ENCODE results near the gene FOXF1.

Gene FOXF1

DNA sequence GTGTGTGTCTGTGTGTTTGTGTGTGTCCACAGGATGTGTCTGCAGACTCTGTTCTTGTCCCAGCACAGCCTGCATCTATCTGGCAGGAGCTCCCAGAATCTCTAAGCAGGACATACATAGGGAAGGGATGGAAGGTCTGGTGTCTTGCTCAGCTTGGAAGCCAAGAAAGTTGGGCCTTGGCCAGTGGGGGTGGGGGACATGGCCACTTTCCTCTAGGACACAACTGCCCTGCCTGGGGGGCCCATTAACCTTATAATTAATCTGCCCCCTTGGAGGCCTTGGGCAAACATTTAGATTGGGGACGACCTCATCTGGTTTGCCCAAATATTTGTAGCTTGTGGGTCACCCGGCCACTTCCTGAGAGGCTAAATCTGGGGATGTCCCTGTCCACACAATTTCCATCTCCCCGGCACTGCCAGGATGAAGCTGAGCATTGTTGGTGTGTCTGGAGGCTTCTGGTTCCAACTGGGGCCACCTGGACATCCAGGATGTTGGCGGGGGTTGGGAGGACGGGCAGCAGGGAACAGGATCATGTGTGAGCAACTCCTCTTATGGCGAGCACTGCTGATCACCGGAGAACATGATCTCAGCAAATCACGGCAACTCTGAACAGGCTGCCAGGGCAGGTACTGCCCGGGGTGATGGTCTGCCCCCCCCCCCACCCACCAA lies 17.2 kb upstream of the FOXF1 start:
- no peak for DNase-seq (ENCODE audit: low read depth)

DNA sequence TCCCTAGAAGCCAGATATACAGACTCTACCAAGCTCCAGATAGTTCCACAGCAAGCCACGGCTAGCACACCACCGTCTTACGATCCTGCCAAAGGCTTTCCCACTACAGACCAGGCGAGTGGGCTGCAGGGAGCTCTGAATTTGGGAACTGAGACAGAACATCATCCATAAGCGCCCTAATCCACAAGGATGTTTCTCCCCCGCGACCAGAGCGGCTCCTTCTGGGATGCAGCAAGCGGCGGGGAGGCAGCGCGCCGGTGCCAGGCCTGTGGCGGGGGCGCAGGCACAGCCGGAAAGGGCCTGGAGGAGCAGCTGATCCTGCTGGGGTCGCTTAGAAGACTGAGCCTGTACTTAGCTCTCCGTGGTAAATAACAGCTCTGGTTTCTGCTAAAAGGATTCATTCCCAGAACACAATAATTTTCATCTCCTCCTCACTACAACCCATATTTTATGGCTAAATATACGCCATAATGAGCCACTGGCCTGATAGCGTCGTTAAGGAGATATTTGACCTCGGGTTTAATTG lies 16.2 kb upstream of the FOXF1 start:
- no peak for DNase-seq (ENCODE audit: low read depth)

DNA sequence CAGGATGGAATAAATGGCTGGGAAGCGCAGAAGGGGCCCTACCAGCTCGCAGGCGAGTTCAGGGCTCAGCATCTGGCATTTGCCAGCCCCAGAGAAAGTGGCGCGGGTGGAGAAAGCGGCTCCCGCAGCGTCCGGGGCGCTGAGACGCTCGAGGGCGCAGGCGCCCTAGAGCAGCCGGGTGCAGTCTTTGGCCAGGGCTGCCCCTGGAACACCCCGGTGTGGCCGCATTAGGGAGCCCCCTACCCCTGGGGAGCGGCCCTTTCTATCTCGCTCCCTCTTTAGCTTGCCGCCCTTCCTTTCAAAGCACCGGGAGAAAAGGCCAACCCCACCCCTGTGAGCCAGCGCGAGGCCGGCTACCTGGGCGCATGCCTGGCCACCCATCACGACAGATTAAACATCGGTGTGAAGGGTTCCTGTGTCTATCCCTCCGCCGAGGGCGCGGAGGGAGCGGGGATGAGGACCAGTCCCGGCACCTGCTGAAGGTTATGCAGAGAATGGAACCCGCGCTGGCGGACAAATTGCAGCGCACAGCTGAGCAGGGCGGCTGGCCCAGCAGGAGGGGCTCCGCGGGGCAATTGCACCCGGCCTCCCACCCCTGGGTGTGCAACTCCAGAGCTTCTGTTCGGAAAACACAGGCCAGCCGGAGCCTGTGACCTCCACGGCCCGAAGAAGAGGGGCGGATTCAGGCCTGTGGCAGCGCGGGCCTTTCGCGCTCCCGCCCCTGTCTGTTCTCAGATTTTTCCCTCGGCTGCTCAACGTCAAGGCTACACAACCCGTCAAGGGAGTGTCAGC lies 15.6 kb upstream of the FOXF1 start:
- DNase-seq (ENCODE audit: low read depth), result no peak

DNA sequence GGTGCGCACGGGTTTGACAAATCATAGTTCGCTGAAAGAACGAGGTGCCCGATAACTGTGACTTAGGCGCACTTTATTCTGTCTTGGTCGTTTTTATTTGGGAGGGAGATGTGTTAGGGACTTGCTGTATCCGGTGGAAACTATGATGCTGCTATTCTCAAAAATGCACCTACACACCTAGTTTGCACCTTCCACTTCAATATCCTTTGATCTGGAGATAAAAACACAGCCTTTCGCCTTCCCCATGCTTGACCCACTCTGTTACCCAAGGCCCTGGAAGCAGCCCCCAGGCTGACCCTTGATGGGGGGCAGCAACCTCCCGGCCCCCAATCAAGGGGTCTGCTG lies 15.0 kb upstream of the FOXF1 start:
- no peak for DNase-seq (ENCODE audit: low read depth)

DNA sequence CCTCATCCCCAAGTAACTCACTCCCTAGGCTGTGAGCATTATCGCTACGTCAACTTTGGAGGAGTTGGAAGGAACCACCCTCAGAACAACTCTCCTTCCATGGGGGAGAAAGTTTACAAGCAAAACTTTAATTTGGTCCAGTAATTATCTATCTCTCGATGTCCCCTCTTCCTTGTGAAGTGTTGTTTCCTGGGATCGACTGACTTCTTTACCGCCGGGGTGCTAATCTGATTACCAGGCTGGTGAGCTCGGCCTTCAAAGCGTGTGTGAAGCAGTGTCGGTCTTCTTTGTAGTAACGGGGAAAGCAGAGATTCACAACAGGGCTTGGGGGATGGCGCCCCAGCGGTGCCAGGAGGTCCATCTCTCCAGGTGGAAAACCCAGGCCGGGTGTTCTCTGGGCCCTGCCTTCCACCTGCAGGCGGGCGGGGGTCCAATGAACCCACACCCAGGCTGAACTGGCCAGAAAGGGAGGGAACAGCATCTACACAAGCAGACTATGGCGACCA lies 14.5 kb upstream of the FOXF1 start:
- no peak for DNase-seq (ENCODE audit: low read depth)

DNA sequence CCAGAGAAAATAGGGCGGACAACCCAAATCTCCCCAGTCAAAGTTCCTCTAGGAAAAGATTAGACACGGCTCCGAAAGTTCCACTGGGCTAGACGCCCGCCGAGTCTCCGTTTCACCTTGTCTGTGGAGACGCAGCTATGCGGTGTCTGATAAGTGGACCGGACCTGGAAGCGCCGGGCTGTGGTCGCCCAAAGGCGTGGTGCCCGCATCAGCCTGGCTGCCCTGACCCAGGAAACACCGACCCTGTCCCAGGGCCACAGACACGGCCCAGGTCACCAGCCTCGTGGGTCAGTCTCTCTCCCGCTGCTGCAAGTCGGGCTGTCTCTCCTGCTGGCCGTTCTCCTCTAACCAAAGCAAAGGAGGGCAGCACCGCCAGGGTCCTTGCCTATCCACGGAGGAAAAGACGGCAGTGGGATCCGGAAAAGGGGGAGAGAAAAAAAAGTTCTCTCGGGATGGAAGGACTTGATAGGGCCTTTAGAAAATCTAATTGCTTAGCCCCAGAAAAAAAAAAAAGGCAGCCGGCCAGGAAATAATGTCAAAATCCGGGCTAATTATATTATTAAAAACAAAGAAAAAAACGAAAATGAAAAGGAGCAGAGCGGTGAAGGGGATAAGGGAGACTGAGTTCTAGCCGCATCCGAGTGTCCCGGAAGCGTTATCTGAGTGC lies 13.9 kb upstream of the FOXF1 start:
- DNase-seq (ENCODE audit: low read depth), result no peak

DNA sequence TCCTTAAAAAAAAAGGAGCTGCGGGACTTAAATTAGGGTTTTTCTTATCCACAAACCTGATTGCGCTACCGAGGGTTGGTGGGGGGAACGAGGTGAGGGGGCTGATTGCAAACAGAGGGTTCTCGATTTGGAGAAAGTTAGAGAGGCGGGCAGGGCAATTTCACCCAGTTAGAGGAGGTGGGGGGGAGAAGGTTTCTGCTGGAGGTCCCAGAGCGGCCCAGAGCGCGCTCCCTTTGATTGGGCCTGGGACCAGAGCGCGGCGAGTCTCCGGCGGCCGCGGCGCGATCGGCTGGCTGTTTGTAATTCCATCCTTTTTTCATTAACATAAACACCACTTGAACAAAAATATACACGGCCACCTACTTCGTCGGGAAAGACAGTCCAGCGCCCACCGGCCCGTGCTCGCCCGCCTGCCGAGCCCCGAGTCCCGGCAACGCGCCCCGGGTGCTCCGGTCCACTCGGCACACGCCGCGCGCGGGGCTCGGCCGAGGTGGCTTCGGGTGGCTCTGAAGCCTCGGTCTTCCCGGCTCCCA lies 13.3 kb upstream of the FOXF1 start:
- no peak for DNase-seq (ENCODE audit: low read depth)

DNA sequence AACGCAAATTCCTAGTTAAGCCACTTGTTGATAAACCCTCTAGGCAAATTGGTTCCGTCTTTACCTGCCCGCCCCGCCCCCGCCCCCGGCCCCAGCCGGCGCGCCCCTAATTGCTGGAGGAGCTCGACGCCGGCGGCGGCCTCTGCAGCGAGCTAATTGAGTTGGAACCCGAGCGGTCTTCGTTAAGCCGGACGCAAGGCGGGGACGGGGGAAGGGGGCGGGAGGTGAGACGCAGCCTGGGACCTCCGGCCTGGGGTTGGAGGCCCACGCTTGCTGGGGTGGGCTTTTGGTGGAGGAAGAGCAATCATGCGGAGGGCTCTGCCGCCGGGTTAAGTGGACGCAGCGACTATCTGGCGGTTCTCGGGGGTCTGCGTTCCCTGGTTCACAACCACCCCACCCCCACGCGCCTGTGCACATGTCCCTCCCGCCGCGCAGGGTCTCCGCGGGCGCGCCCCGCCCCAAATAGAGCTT lies 12.7 kb upstream of the FOXF1 start:
- DNase-seq (ENCODE audit: low read depth), result no peak

DNA sequence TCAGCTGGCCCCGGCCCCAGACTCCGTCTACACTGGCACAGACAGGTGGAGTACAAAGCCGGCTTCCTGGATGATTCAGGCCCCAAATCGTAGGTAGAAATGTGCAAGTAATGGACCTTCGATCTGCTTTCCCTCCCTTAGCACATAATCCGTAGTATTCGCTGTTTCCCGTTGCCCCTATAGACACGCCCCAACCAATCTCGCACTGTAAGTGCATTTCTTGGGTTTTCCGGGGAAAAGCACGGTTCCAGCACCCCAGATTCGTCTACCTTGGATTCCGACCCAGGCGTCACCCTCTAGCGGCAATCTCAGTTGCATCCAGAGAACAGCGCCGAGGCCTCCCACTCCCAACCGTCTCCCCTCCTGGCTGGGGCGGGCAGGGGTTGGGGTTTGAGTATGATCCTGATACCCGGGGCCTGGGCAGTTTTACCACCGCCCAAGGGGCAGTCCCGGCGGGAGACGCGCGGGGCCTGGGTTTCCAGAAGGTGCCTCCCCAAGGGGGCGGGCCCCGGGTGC lies 12.1 kb upstream of the FOXF1 start:
- DNase-seq (ENCODE audit: low read depth), result no peak

DNA sequence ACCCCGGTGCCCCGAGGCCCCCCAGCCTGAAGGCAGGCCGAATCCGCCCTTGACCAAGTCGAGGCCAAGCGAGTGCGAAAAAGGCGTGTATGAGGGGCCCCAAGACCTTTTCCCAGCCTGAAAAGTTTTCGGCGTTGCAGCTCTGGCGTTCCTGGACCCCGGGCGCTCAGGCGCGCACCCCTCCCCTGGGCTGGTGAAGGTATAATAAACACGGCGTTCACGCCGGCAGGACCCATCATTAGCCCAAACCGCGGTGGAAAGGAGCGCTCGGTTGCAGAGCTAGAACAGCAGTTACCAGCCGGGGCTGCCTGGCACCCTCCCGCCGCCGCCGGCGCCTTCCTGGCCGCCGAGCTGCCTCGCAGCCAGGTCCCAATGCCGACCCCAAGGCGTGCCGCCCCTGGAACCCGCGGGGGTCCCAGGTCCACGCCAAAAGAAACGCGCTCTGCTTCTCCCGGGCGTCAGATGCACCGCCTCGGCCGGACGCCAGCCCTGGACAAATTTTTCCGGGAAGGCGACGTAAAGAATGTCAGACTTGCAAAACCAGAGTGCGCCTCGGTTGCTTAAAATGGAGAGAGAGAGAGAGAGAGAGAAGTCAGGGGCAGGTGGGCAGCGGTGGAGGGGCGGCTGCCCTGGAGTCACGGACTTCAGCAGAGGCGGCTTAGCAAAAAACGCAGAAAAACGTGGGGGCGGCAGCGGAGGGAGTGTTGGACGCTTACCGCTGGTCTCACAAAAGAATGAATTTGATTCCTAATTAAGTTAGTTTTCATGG lies 11.5 kb upstream of the FOXF1 start:
- no peak for DNase-seq (ENCODE audit: low read depth)

DNA sequence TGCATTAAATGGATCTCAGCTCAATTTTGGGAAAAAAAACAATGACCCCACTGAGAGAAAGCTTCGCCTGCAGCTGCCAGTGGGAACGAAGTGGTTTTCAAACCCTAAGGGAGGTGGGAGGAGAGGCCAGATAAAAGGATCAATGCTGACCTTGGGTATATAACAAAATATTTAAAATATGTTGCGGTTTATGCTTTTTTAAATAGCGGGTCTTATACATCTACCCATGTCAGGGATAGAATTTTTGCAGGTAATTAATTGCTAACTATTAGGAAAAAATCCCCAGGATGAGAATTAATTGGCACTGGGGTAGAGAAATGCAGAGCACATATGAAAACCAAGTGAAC lies 10.9 kb upstream of the FOXF1 start:
- no peak for DNase-seq (ENCODE audit: low read depth)

DNA sequence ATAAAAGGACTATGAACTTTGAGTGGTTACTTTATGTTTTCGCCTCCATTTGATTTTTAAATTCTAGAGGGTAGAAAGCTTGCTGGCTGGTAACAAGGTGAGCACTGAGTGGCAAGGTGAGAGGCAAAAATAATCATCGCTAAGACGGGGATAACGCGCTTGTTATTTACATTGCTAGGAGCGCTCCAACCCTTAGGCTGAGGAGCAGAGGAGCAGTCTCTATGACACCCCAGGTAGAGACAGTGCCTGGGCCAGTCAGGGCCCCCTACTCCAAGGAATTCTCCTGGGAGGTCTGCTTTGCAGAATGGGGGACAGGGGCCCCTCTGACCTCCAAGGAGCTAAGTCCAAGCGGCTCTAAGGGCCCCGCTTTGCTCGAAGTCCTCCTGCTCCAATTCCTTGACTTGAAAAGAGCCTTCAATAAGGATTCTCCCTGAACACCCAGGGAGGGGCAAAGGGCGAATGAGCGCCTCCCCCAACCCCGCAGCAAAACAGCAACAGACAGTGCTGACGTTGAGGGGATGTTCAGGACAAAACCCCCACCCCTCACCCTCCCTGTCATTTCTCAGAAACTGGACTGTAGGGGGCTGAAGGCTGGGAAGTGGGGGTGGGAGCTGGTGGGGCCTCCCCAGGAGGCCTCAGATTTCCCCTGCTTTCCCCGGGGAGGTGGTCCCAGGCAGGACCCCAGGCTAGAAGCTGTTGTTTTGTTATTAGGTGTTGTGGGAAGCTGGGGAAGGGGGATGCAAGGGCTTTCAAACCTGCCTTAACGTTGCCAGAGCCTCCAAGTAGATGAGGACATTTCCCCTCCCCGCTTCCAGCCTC lies 10.2 kb upstream of the FOXF1 start:
- no peak for DNase-seq (ENCODE audit: low read depth)

DNA sequence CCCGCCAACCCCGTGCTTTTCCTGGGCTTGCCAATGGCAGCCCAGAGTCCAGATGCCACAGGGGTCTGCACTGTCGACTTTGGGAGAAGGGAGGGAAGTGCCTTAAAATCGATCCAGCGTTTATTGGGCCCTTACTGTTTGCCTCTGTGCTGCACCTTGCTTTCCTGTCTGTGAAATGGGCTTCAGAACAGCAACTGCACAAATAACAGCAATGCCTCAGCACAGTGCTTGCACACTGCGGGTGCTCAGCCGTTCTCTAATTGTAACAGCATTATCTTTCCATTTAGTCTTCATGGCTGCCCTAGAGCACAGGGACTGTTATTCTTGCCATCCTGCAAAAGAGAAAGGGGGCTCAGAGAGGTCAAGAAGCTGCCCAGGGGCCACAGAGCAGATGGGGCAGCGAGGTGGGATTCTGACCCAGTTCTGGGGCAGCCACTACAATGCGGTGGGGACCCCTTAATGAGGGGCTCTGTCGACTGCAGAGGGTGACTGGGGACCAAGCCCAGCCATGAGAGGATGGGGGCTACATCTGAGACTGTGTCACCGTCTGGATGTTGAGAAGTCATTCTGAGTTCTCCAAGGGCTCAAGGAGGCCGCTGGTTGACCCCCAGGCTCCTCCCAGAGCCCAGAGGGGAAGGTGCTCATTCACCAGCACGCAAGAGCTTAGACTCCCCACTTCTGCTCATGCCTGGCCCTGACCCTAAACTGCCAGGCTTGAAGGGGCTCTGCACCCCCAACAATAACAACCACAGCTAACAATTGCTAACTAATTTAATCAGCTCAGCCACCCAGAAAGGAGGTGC lies 9.4 kb upstream of the FOXF1 start:
- no peak for DNase-seq (ENCODE audit: low read depth)

DNA sequence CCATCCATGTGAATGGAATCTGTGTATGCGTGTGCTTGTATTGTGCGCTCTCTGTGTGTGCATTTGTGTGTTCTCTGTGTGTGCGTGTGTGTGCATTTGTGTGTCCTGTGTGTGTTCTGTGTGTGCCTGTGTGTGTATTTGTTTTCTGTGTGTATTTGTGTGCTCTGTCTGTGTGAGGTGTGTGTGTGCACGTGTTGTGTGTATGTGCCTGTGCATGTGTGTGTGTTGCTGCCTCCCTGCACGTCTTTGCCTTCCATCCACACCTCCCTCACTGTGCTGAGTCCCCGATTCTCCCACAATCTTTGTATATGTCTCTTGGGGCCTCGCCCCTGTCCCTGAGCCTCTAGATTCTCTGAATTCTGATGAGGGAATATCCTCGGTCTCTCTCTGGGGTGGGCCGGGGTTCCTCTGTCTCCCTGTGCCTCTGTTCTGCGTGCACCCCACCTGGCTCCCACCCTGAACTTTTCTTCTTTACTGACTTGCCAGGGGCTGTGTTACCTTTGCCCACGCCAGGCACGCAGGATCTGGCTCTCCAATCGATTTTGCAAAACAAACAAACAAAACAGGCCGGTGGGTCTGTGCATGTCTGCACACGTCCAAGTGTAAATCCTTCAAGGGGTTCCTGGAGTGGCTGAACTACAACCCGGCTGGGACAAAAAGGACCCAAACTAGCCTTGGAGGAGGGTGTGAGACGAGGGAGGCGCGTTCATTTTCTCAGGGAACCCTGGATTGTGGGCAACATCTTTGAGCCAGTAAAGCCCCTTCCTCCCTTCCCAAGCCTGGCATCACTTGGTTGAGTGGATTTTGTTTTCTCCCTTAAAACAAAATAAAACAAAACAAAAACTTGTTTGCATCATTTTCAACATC lies 8.1 kb upstream of the FOXF1 start:
- no peak for DNase-seq (ENCODE audit: low read depth)

DNA sequence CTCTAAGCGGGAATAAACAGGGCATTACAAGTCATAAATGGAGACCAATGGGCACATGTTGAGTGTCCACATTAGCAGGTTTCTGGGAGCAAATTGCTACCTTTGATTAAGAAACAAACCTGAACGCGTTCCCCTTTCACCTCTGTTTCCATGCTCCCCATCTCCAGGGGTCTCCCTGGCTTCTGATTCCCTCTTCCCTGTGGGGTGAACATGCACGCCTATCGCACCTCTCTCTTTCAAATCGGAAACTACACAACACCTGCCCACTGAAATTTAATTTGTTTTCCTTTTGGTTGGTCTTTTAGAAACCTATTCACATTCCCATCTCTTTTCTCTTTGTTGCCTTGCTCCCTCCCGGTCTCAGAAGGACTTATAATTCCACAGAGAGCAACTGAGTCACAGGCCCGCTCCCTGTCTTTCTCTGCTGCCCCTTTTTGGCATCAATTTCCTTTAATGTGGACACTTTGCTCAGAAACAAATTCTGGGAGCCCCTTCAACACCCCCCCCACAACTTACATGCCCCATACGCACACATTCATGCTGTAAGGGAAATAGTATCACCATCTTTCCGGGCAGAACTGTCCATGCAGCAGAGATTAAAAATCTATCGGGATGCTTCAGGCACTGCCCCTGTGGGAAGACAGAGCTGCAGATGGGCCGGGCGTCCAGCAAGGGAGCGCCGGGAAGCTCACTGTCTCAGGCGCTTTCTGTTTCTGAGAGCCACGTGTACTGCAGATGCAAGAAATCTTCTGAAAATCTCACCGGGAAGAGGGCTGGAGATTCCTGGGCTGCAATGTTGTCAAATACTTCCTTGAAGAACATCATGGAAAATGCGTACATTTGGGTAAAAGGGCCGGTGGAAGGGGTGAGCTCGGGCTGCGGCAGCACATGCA lies 7.2 kb upstream of the FOXF1 start:
- no peak for DNase-seq (ENCODE audit: low read depth)

DNA sequence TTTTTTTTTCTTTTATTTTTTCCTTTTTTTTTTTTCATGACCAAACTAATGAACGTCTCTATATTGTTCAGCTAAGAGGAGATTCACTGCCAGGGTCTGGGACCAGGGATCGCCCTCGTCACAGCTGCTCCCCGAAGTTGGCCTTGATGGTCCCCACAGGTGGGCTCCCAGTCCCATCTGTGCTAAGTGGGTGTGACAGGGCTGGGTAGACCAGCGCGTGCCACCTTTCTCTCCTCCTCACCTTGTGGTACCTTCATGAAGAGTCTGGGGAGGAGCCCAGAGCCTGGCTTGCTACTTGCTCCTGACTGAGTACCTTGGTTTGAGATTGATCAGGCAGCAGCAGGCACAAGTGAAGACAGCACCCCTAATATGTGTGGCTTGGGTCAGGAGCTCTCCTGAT lies 6.5 kb upstream of the FOXF1 start:
- DNase-seq (ENCODE audit: low read depth), result no peak

DNA sequence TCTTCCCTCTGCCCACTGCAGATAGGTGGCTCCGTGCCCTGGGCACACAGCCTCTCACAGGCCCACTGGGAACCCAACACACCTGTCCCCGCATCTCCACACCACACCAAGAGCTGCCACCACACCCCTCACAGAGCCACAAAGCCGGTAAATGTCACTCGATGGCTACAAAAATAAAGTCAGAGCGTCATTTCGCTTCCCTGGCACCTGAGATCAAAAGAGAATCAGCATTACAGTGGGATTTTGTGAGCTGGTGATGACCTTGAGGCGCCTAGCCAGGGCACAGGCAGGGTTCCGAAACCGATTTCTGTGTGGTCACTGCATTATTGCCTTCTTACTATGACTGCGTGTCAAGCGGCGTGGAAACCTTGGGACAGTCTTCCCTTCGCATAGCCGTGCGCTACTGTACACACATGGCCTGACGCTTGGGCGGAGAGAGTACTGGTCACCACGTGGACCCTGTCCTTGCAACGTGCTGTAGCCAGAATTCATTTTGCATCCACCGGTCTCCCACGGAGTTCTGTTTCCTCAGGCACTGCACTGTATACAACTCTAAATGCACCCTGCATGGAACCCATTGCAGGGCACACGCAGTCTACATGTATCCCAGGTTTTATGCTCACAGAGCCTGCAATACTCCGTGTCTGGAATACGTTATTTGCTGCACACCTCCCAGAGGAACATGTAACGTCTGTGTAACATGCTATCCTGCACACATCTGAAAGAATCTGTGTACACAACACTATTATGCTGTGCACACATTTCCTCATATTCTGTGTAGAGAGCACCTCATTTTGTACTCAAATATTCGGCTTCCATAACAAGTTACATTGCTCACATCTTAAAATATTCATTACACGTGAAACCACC lies 5.8 kb upstream of the FOXF1 start:
- DNase-seq (ENCODE audit: low read depth), result no peak

Data from stromal cell of bone marrow (primary cell).